SK-N-SH treated with all-trans-retinoic acid at 6 μM for 48 hours (cell line): Measurements from ENCODE around the gene PEX26.

ENCODE experiments used
- ATAC-seq: fragments of 200-7000 bp; cut with Tn5 transposase; 3 replicates; pipeline ENCODE4 v1.9.1; 2020; ENCODE audit warnings: mild to moderate bottlenecking, moderate library complexity
- ARNTL ChIP-seq: fragments of 450-650 bp; formaldehyde crosslinking; IDR thresholded peaks from 2 replicates; pipeline ENCODE4 v1.5.0; 2020; ENCODE audit warnings: low read depth, mild to moderate bottlenecking, moderate library complexity, borderline replicate concordance
- BACH2 ChIP-seq: fragments of 250-450 bp; sonication (Bioruptor Pico); IDR thresholded peaks from 2 replicates; pipeline ENCODE4 v1.9.0; 2021; ENCODE audit warnings: mild to moderate bottlenecking, borderline replicate concordance
- CSDC2 ChIP-seq: fragments of 250-450 bp; sonication (Bioruptor Pico); IDR thresholded peaks from 2 replicates; pipeline ENCODE4 v1.5.0; 2020; ENCODE audit warnings: mild to moderate bottlenecking, moderate library complexity
- CSRNP3 ChIP-seq: fragments of 250-450 bp; sonication (Bioruptor Pico); IDR thresholded peaks from 2 replicates; pipeline ENCODE4 v1.5.1; 2021; ENCODE audit warnings: mild to moderate bottlenecking, moderate library complexity
- ESRRG ChIP-seq: fragments of 250-450 bp; sonication (Bioruptor Pico); IDR thresholded peaks from 2 replicates; pipeline ENCODE4 v1.6.1; 2021; ENCODE audit warnings: mild to moderate bottlenecking
- GLIS3 ChIP-seq: fragments of 250-450 bp; sonication (Bioruptor Pico); IDR thresholded peaks from 2 replicates; pipeline ENCODE4 v1.5.0; 2020; ENCODE audit warnings: mild to moderate bottlenecking, moderate library complexity
- ISL1 ChIP-seq: fragments of 250-450 bp; sonication (Bioruptor Pico); IDR thresholded peaks from 2 replicates; pipeline ENCODE4 v2.1.2; 2022; ENCODE audit warnings: mild to moderate bottlenecking, moderate library complexity
- OSR1 ChIP-seq: fragments of 250-450 bp; sonication (Bioruptor Pico); IDR thresholded peaks from 2 replicates; pipeline ENCODE4 v1.8.0; 2022; ENCODE audit warnings: moderate library complexity, mild to moderate bottlenecking, inconsistent platforms
- PATZ1 ChIP-seq: fragments of 250-450 bp; sonication (Bioruptor Pico); IDR thresholded peaks from 2 replicates; pipeline ENCODE4 v1.8.0; 2020; ENCODE audit warnings: mild to moderate bottlenecking, moderate library complexity, borderline replicate concordance
- POU6F1 ChIP-seq: fragments of 250-450 bp; sonication (Bioruptor Pico); IDR thresholded peaks from 2 replicates; pipeline ENCODE4 v1.8.0; 2021; ENCODE audit warnings: low read depth, mild to moderate bottlenecking, moderate library complexity, borderline replicate concordance
- PPARA ChIP-seq: fragments of 250-450 bp; sonication (Bioruptor Pico); IDR thresholded peaks from 2 replicates; pipeline ENCODE4 v1.5.0; 2020; ENCODE audit warnings: mild to moderate bottlenecking, borderline replicate concordance
- RARB ChIP-seq: fragments of 250-450 bp; sonication (Bioruptor Pico); IDR thresholded peaks from 2 replicates; pipeline ENCODE4 v1.8.0; 2021; ENCODE audit warnings: mild to moderate bottlenecking, moderate library complexity
- TCF4 ChIP-seq: fragments of 250-450 bp; sonication (Bioruptor Pico); IDR thresholded peaks from 2 replicates; pipeline ENCODE4 v1.8.0; 2021; ENCODE audit warnings: mild to moderate bottlenecking, moderate library complexity, borderline replicate concordance
- TSHZ2 ChIP-seq: fragments of 250-450 bp; sonication (Bioruptor Pico); IDR thresholded peaks from 2 replicates; pipeline ENCODE4 v1.5.0; 2020; ENCODE audit warnings: mild to moderate bottlenecking, moderate library complexity
- ZFP3 ChIP-seq: fragments of 250-450 bp; sonication (Bioruptor Pico); IDR thresholded peaks from 2 replicates; pipeline ENCODE4 v1.5.0; 2020; ENCODE audit warnings: mild to moderate bottlenecking, moderate library complexity
- ZFP30 ChIP-seq: fragments of 450-650 bp; formaldehyde crosslinking; IDR thresholded peaks from 2 replicates; pipeline ENCODE4 v1.5.0; 2022; ENCODE audit warnings: mild to moderate bottlenecking, moderate library complexity
- ZNF565 ChIP-seq: fragments of 450-650 bp; formaldehyde crosslinking; conservative IDR thresholded peaks from 2 replicates; pipeline ENCODE4 v1.5.0; 2020; ENCODE audit warnings: low read depth, mild to moderate bottlenecking, moderate library complexity
- ZNF70 ChIP-seq: fragments of 450-650 bp; formaldehyde crosslinking; IDR thresholded peaks from 2 replicates; pipeline ENCODE4 v1.5.0; 2020; ENCODE audit warnings: mild to moderate bottlenecking, moderate library complexity
- ZNF8 ChIP-seq: fragments of 450-650 bp; formaldehyde crosslinking; IDR thresholded peaks from 2 replicates; pipeline ENCODE4 v1.5.0; 2020; ENCODE audit warnings: mild to moderate bottlenecking, moderate library complexity

The PEX26 gene

DNA sequence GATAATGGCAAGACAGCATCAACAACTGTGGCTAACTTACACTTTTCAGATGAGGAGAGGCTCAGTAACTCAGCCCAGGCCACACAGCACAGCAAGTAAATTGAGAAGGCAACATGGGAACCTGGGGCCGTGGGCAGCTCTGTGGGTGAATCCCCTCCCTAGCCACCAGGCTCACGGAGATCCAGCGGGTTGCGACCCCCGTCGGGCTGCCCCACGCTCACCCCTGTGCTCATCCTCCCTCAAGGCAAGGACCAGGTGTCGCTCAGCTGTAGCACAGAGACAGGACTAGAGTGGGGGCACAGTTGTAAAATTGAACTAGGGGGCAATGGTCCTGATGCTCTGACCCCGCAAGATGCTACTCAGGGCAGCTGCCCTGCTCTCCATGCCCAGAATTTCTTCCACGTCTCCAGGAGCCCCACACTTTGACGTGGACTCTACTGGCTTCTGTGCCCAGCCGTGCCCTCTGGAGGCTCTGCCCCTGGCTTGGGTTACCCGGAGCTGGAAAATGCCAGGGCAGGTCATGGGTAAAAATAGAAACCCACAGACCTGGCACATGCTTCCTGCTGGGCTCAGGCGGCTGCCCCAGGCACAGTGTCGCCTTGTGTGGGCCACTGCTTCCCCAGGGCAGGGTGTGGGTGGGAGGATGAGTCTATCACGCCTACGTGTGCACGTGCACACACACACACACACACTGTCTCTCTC lies 41.8 kb downstream of the PEX26 start:
- TF ChIP-seq ZFP3 (CRISPR knock-in tag) (no peak), ZFP30 (CRISPR knock-in tag) (no peak), BACH2 (CRISPR knock-in tag) (no peak), ZNF565 (CRISPR knock-in tag) (no peak), RARB (CRISPR knock-in tag) (no peak), GLIS3 (CRISPR knock-in tag) (no peak), PPARA (no peak)
- TF ChIP-seq, all 23 proteins: peak for 0
- no peak; the same call in 2 of the 3 replicates for ATAC-seq

DNA sequence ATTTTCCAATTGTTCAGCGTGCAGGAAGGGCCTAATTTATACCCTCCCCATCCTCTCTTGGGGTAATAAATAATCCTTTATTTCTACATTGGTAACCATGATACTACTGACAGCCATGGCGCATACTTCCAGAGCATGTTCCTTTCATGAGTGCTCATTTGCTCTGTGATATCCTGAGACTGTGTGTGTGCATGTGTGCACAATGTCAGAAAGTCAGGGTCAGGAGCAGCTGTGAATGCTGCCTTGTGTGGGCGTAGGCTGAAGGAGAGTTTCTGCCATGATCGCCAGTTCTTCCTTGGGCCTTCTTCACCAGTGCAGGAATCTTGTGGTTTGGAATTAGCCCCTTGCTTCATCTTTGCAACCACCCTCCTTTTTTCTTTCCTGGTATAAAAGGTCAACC lies 43.1 kb downstream of the PEX26 start:
- TF ChIP-seq PPARA: no peak
- no peak for TF ChIP-seq ISL1 (CRISPR knock-in tag)
- no peak for TF ChIP-seq POU6F1 (CRISPR knock-in tag)
- TF ChIP-seq CSRNP3: no peak
- no peak for TF ChIP-seq ZNF565 (CRISPR knock-in tag)
- no peak for TF ChIP-seq ESRRG (CRISPR knock-in tag)
- TF ChIP-seq PATZ1 (CRISPR knock-in tag): no peak
- no peak for TF ChIP-seq ARNTL
- no peak for TF ChIP-seq OSR1 (CRISPR knock-in tag)
- no peak for TF ChIP-seq ZFP30 (CRISPR knock-in tag)
- no peak for TF ChIP-seq ZNF8
- TF ChIP-seq TSHZ2 (CRISPR knock-in tag): no peak
- TF ChIP-seq RARB (CRISPR knock-in tag): no peak
- TF ChIP-seq CSDC2 (CRISPR knock-in tag): no peak
- ATAC-seq: no peak

- TF ChIP-seq ZFP3 (CRISPR knock-in tag) (no peak), ZNF70 (CRISPR knock-in tag) (no peak), CSRNP3 (no peak), ARNTL (no peak), RARB (CRISPR knock-in tag) (no peak), TCF4 (no peak), ZNF565 (CRISPR knock-in tag) (no peak), ISL1 (CRISPR knock-in tag) (no peak), GLIS3 (CRISPR knock-in tag) (no peak), PATZ1 (CRISPR knock-in tag) (no peak), OSR1 (CRISPR knock-in tag) (no peak), ZFP30 (CRISPR knock-in tag) (no peak)
- no peak for ATAC-seq
Measured at GRCh38 chr22:18121506-18121905, 43.7 kb downstream of the PEX26 start.
